HepG2 (cell line): ENCODE data around the gene CIITA. TPM values are rescaled to one million over a fixed set of nuclear protein-coding genes. Genes with fewer than 3 reads are reported as not detected.

Source experiments
- HOXA3 ChIP-seq: sonication (generic); formaldehyde crosslinking; IDR thresholded peaks from 2 replicates; pipeline ENCODE4 v1.5.0; 2020; ENCODE audit warnings: missing genetic modification reagents
- MEF2D ChIP-seq: sonication (generic); formaldehyde crosslinking; IDR thresholded peaks from 2 replicates; pipeline ENCODE4 v1.5.1; 2020; ENCODE audit warnings: mild to moderate bottlenecking, missing genetic modification reagents
- MXI1 ChIP-seq: IDR thresholded peaks from 3 replicates; pipeline ENCODE4 v1.6.1; 2012; ENCODE audit warnings: low read depth, low read length, inconsistent platforms, borderline replicate concordance
- NCOA1 ChIP-seq: sonication (generic); formaldehyde crosslinking; IDR thresholded peaks from 2 replicates; pipeline ENCODE4 v1.9.0; 2021; ENCODE audit warnings: missing genetic modification reagents
- POGZ ChIP-seq: sonication (generic); formaldehyde crosslinking; IDR thresholded peaks from 2 replicates; pipeline ENCODE4 v1.4.0; 2020; ENCODE audit warnings: mild to moderate bottlenecking, missing genetic modification reagents
- SIN3B ChIP-seq: fragments of 150-350 bp; IDR thresholded peaks from 2 replicates; pipeline ENCODE4 v1.6.1; 2014; ENCODE audit warnings: low read length
- SKI ChIP-seq: fragments of 450-650 bp; IDR thresholded peaks from one replicate; pipeline ENCODE4 v1.6.1; 2018; ENCODE audit warnings: mild to moderate bottlenecking; ENCODE audit not compliant: partially characterized antibody
- SMYD3 ChIP-seq: sonication (generic); formaldehyde crosslinking; IDR thresholded peaks from 2 replicates; pipeline ENCODE4 v1.8.1; 2023; ENCODE audit warnings: mild to moderate bottlenecking, missing genetic modification reagents
- TAF1 ChIP-seq: sonication (generic); formaldehyde crosslinking; IDR thresholded peaks from 2 replicates; pipeline ENCODE4 v1.4.0; 2020; ENCODE audit warnings: missing genetic modification reagents
- TGIF2 ChIP-seq: IDR thresholded peaks from 2 replicates; pipeline ENCODE4 v1.6.1; 2016; ENCODE audit warnings: control low read depth, missing compliant biosample characterization
- ZNF235 ChIP-seq: sonication (generic); formaldehyde crosslinking; IDR thresholded peaks from 2 replicates; pipeline ENCODE4 v1.8.1; 2023; ENCODE audit warnings: mild to moderate bottlenecking, missing genetic modification reagents, borderline replicate concordance
- ZNF430 ChIP-seq: sonication (generic); formaldehyde crosslinking; IDR thresholded peaks from 2 replicates; pipeline ENCODE4 v1.9.0; 2021; ENCODE audit warnings: mild to moderate bottlenecking, missing genetic modification reagents
- ZNF446 ChIP-seq: sonication (generic); formaldehyde crosslinking; IDR thresholded peaks from 2 replicates; pipeline ENCODE4 v1.5.0; 2020; ENCODE audit warnings: mild to moderate bottlenecking, missing genetic modification reagents
- ZNF746 ChIP-seq: sonication (generic); formaldehyde crosslinking; IDR thresholded peaks from 2 replicates; pipeline ENCODE4 v1.8.0; 2022; ENCODE audit warnings: mild to moderate bottlenecking, missing genetic modification reagents
- ZNF747 ChIP-seq: sonication (generic); formaldehyde crosslinking; IDR thresholded peaks from 2 replicates; pipeline ENCODE4 v1.8.1; 2023; ENCODE audit warnings: missing genetic modification reagents, mild to moderate bottlenecking, borderline replicate concordance
- polyA plus RNA-seq, 8 experiments: library from polyadenylated mRNA; depleted of rRNA in 3 of 8; stranded (reverse) in 7 of 8; unstranded in 1 of 8; fragments of >200 nt; fragmentation: Illumina TruSeq in 4 of 8; extraction: Trizol in 4 of 8; gene quantifications; 2 replicates each; pipeline versions ENCODE4 v1.2.1 to v1.2.3, GENCODE V29; 2011 to 2016; ENCODE audit warnings: low read depth in 4 of 8, missing spikeins in 1 of 8, mixed read lengths in 1 of 8; ENCODE audit not compliant: insufficient read depth in 1 of 8
- total RNA-seq, 5 experiments: library from RNA; depleted of rRNA; stranded (reverse); fragments of >200 nt; fragmentation: Illumina TruSeq; extraction: Trizol; gene quantifications; 2 replicates each; pipeline ENCODE4 v1.2.3, GENCODE V29; 2016; ENCODE audit warnings: low read depth in 1 of 5
- TF ChIP-seq, protein P1 (sequence below): IDR thresholded peaks from 2 replicates; pipeline ENCODE4 v1.6.1; 2016; ENCODE audit warnings: low read depth, missing genetic modification reagents, missing compliant biosample characterization
- TF ChIP-seq, protein P2 (sequence below): sonication (generic); formaldehyde crosslinking; IDR thresholded peaks from 2 replicates; pipeline ENCODE4 v1.5.0; 2020; ENCODE audit warnings: mild to moderate bottlenecking, missing genetic modification reagents, borderline replicate concordance

Gene CIITA
- total and polyA plus RNA-seq, 2 of the 13 experiments (the other 11 are each of a cell fraction or from before 2014, with no cell fraction given) = 0.08 to 0.09 TPM

DNA sequence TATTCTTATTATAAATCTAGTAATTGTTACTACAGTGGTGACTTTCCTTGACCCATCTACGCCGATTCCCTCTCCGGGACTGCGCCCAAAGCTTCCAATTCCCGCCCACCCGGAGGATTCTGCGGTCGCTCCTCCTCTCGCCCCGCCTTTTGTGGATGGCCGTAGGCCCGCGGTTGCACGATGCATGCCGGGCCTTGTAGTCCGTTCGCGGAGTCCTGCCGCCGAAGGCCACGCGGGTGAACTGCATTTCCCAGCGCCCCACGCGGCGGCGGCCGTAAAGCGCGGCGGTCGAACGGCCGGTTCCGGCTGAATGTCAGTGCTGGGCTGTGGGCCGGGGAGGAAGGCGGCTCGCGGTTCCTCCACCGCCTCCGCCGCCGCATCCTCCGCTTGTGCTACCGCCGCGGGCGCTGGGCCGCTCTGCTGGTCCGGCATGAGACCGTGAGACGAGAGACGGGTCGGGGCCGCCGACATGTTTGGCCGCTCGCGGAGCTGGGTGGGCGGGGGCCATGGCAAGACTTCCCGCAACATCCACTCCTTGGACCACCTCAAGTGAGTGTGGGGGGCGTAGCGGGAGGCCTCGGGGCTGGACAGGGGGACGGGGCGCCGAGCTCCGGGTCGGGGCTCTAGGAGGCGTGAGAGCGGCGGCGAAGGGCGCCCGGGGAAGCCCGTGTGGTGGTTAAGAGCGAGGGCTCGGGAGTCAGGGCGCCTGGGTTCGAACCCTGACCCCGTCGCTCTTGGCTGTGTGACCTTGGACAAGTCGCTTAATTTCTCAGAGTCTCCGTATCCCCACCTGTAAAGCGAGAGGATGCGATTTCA is 67.5 kb downstream of the CIITA start, which contains the start of gene CLEC16A (continued):
- TF ChIP-seq, protein P1, sequence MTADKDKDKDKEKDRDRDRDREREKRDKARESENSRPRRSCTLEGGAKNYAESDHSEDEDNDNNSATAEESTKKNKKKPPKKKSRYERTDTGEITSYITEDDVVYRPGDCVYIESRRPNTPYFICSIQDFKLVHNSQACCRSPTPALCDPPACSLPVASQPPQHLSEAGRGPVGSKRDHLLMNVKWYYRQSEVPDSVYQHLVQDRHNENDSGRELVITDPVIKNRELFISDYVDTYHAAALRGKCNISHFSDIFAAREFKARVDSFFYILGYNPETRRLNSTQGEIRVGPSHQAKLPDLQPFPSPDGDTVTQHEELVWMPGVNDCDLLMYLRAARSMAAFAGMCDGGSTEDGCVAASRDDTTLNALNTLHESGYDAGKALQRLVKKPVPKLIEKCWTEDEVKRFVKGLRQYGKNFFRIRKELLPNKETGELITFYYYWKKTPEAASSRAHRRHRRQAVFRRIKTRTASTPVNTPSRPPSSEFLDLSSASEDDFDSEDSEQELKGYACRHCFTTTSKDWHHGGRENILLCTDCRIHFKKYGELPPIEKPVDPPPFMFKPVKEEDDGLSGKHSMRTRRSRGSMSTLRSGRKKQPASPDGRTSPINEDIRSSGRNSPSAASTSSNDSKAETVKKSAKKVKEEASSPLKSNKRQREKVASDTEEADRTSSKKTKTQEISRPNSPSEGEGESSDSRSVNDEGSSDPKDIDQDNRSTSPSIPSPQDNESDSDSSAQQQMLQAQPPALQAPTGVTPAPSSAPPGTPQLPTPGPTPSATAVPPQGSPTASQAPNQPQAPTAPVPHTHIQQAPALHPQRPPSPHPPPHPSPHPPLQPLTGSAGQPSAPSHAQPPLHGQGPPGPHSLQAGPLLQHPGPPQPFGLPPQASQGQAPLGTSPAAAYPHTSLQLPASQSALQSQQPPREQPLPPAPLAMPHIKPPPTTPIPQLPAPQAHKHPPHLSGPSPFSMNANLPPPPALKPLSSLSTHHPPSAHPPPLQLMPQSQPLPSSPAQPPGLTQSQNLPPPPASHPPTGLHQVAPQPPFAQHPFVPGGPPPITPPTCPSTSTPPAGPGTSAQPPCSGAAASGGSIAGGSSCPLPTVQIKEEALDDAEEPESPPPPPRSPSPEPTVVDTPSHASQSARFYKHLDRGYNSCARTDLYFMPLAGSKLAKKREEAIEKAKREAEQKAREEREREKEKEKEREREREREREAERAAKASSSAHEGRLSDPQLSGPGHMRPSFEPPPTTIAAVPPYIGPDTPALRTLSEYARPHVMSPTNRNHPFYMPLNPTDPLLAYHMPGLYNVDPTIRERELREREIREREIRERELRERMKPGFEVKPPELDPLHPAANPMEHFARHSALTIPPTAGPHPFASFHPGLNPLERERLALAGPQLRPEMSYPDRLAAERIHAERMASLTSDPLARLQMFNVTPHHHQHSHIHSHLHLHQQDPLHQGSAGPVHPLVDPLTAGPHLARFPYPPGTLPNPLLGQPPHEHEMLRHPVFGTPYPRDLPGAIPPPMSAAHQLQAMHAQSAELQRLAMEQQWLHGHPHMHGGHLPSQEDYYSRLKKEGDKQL = no peak
- peak; percentile 98 for TF ChIP-seq TAF1 (CRISPR knock-in tag)
- TF ChIP-seq TGIF2 (CRISPR knock-in tag) = peak; percentile 99
- TF ChIP-seq MEF2D (CRISPR knock-in tag) = peak; percentile 92
- TF ChIP-seq, protein P2, sequence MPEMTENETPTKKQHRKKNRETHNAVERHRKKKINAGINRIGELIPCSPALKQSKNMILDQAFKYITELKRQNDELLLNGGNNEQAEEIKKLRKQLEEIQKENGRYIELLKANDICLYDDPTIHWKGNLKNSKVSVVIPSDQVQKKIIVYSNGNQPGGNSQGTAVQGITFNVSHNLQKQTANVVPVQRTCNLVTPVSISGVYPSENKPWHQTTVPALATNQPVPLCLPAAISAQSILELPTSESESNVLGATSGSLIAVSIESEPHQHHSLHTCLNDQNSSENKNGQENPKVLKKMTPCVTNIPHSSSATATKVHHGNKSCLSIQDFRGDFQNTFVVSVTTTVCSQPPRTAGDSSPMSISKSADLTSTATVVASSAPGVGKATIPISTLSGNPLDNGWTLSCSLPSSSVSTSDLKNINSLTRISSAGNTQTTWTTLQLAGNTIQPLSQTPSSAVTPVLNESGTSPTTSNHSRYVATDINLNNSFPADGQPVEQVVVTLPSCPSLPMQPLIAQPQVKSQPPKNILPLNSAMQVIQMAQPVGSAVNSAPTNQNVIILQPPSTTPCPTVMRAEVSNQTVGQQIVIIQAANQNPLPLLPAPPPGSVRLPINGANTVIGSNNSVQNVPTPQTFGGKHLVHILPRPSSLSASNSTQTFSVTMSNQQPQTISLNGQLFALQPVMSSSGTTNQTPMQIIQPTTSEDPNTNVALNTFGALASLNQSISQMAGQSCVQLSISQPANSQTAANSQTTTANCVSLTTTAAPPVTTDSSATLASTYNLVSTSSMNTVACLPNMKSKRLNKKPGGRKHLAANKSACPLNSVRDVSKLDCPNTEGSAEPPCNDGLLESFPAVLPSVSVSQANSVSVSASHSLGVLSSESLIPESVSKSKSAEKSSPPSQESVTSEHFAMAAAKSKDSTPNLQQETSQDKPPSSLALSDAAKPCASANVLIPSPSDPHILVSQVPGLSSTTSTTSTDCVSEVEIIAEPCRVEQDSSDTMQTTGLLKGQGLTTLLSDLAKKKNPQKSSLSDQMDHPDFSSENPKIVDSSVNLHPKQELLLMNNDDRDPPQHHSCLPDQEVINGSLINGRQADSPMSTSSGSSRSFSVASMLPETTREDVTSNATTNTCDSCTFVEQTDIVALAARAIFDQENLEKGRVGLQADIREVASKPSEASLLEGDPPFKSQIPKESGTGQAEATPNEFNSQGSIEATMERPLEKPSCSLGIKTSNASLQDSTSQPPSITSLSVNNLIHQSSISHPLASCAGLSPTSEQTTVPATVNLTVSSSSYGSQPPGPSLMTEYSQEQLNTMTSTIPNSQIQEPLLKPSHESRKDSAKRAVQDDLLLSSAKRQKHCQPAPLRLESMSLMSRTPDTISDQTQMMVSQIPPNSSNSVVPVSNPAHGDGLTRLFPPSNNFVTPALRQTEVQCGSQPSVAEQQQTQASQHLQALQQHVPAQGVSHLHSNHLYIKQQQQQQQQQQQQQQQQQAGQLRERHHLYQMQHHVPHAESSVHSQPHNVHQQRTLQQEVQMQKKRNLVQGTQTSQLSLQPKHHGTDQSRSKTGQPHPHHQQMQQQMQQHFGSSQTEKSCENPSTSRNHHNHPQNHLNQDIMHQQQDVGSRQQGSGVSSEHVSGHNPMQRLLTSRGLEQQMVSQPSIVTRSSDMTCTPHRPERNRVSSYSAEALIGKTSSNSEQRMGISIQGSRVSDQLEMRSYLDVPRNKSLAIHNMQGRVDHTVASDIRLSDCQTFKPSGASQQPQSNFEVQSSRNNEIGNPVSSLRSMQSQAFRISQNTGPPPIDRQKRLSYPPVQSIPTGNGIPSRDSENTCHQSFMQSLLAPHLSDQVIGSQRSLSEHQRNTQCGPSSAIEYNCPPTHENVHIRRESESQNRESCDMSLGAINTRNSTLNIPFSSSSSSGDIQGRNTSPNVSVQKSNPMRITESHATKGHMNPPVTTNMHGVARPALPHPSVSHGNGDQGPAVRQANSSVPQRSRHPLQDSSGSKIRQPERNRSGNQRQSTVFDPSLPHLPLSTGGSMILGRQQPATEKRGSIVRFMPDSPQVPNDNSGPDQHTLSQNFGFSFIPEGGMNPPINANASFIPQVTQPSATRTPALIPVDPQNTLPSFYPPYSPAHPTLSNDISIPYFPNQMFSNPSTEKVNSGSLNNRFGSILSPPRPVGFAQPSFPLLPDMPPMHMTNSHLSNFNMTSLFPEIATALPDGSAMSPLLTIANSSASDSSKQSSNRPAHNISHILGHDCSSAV (CRISPR knock-in tag) = 0 out of 2 replicates have a peak, but pooled peaks have one; percentile 59
- TF ChIP-seq ZNF430 (CRISPR knock-in tag) = 0 out of 2 replicates have a peak, but pooled peaks have one; percentile 19
- TF ChIP-seq SIN3B = no peak; the same call in 1 of the 2 replicates
- peak; percentile 85 for TF ChIP-seq ZNF235
- TF ChIP-seq ZNF746 = no peak; the same call in 1 of the 2 replicates
- peak; percentile 52 for TF ChIP-seq SKI
- TF ChIP-seq SMYD3 (CRISPR knock-in tag) = no peak
- peak; percentile 99 for TF ChIP-seq MXI1
- no peak; the same call in 1 of the 2 replicates for TF ChIP-seq ZNF446 (CRISPR knock-in tag)
- TF ChIP-seq NCOA1 = no peak
- peak; percentile 91 for TF ChIP-seq POGZ (CRISPR knock-in tag)
- TF ChIP-seq HOXA3 (CRISPR knock-in tag) = peak; percentile 98
- peak; percentile 98; the same call in 1 of the 2 replicates for TF ChIP-seq ZNF747 (CRISPR knock-in tag)
